Measurements from ENCODE around the gene EPHA4.

Gene EPHA4

DNA sequence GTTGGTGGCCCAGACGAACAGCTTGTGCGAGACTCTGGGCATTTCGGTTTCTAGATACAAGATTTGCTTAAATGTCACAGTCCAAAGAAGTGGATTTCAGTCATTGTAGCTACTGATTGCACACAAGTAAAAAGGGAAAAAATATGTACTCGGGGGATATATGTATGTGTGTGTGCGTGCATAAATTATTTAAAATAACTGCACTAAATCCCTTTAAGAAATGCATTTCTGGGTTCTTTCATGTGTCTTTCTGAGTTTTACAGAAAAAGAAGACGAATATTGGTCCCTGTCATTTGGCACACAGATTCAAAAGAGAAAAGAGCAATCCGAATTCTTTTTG, 2.1 kb upstream of the EPHA4 start:
- no peak for DNase-seq (ENCODE audit: low spot score)
- ChIA-PET POLR2A (ENCODE audit: low non-redundant PET) (no interaction called here), CTCF (interaction anchor here (0.6 to 1.6 kb wide), 16 partner anchors 9 to 1838 kb away, joined by 3 to 4 read pairs (median 3); no protein-coding TSS in a partner anchor)
- H3K27ac ChIP-seq = no peak overlapping the region
- TF ChIP-seq, protein P1, sequence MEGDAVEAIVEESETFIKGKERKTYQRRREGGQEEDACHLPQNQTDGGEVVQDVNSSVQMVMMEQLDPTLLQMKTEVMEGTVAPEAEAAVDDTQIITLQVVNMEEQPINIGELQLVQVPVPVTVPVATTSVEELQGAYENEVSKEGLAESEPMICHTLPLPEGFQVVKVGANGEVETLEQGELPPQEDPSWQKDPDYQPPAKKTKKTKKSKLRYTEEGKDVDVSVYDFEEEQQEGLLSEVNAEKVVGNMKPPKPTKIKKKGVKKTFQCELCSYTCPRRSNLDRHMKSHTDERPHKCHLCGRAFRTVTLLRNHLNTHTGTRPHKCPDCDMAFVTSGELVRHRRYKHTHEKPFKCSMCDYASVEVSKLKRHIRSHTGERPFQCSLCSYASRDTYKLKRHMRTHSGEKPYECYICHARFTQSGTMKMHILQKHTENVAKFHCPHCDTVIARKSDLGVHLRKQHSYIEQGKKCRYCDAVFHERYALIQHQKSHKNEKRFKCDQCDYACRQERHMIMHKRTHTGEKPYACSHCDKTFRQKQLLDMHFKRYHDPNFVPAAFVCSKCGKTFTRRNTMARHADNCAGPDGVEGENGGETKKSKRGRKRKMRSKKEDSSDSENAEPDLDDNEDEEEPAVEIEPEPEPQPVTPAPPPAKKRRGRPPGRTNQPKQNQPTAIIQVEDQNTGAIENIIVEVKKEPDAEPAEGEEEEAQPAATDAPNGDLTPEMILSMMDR (conservative IDR thresholded peaks at IDR 0.05; ENCODE audit: low read depth) = no peak

DNA sequence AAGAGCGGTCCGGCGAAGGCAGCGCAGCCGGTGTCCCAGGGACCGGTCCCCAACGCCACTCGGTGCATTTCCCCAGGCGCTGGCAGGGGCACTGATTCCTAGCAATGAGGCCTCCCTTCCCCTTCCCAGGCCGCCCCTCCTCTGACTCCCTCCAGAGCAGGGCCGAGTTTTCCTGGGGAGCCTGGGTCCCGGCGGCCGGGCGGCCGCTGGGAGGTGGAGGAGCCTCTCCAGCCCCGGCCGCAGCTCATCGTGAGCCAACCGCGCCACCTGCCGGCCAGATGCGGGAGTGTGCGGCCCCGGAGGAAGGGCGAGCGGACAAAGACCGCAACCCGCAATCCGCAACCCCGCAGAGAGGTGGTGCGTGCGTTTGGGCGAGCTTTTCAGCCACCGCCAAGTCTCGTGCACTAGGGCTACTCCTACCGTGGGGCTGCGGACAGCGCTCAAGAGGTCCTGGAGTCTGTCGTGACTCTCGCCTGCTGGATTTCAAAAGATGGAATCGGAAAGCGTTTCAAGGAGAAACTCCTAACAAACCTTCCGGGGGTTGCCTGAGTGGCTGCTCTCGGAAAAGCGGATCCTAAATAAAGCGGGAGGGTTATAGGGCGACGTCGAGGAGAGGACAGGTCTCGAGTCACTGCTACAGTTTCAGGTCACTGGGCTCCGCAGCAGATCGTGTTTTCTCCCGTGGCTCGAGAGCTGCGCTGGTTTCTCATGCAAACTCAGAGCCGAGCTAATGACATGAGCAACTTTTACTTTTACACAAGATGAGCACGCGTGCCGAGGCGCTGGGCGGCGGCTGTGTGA, 1.5 kb upstream of the EPHA4 start:
- POLR2A ChIA-PET (ENCODE audit: low non-redundant PET) = interaction anchor here (0.6 kb wide), 1 partner anchor 1912 kb away, joined by 8 read pairs; no protein-coding TSS in a partner anchor
- CTCF ChIA-PET = interaction anchor here (0.6 to 1.6 kb wide), 26 partner anchors 8 to 1837 kb away, joined by 3 to 4 read pairs (median 3); no protein-coding TSS in a partner anchor
- peak overlapping the region; percentile 61; the same call in 1 of the 2 replicates for H3K27ac ChIP-seq
- peak; percentile 85 for DNase-seq (ENCODE audit: low spot score)
- TF ChIP-seq, protein P1 (conservative IDR thresholded peaks at IDR 0.05; ENCODE audit: low read depth) = peak; percentile 91

DNA sequence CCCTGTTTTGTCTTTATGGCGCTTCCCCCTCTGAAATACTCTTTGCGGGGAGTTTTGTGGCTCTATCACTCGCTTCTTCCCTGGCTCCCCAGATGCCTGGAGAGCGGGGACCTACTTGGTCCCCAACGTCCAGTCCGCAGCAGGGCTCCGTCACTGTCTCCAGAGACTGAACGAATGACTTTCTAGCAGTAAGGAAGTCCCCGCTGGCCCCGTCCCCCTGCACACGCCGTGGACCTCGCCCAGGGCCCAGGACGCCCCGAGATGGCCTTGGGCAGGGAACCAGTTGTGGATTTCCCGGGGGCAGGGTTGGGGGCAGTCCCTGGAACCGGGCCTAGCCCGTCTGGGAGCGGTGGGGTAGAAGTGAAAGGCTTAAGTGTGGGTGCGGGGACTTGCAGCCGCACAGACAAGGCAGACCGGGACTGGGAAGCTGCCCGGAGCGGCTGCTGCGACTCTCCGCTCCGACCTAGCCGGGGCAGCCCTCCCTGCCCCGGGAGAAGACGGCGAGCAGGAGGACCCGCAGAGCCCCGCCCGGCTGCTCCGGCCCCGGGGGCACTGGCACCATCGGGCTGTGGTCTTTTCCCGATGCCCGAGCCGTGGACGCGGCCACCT, 821 bp upstream of the EPHA4 start:
- POLR2A ChIA-PET (ENCODE audit: low non-redundant PET) = interaction anchor here (0.6 kb wide), 1 partner anchor 1911 kb away, joined by 8 read pairs; no protein-coding TSS in a partner anchor
- TF ChIP-seq, protein P1 (conservative IDR thresholded peaks at IDR 0.05; ENCODE audit: low read depth) = no peak
- DNase-seq (ENCODE audit: low spot score) = peak; percentile 52
- peak overlapping the region; percentile 61 for H3K27ac ChIP-seq
- CTCF ChIA-PET = interaction anchor here (0.6 to 1.6 kb wide), 18 partner anchors 8 to 1837 kb away, joined by 3 to 4 read pairs (median 3); no protein-coding TSS in a partner anchor

DNA sequence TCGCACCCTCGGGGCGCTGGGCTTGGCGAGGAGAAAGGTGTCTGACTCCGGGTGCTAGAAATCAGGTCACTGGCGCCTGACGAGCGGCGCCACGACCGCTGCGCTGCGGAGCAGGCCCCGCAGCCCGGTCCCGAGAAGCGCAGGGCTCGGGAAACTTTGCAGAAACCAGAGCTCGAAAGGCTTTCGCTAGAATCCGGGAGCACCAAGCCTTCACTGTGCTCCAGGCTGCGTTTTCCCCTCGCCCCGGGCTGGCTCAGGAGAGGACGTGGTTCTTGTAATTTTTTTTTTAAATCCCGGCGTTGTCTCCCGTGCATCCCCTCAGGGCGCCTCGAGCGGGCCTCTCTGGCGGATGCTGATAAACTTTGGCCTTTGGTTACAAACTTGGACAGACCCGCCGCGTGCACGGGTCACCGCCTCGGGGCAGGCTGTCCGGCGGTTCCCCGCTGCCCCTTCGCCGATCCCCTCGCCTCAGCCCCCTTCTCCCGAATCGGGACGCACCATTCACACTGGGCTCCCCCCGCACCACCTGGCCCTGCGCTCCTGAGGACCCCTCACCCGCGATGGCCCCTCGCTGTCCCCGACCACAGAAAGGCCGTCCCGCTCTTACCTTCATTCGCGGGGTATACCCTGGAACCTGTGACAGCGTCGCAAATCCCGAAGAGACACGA, 419 bp downstream of the EPHA4 start:
- ChIA-PET CTCF (interaction anchor here (0.8 kb wide), 1 partner anchor 504 kb away, joined by 3 read pairs; no protein-coding TSS in a partner anchor), POLR2A (ENCODE audit: low non-redundant PET) (no interaction called here)
- H3K27ac ChIP-seq = no peak overlapping the region
- TF ChIP-seq, protein P1 (conservative IDR thresholded peaks at IDR 0.05; ENCODE audit: low read depth) = no peak
- DNase-seq (ENCODE audit: low spot score) = peak; percentile 36

DNA sequence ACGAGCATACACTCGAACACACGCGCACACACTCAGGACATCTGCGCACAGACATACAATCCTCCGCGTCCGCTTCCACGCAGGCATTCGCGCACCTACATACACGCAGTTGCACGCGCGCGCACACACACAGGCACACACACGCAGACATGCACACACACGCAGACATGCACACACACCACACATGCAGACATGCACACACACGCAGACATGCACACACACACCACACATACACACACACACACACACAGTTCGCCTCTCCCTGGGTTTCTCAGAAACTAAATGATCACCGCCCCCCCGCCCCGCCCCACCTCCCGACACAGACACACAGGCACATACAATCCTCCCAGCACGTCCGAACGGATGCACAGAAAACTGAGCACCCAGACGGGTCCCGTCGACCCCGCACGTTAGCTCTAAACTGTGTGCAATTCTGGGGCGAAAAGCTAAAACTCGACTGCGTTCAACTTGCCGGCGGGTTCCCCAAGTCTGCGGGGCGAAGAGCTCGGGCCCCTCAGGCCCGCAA, 1.0 kb downstream of the EPHA4 start:
- H3K27ac ChIP-seq = no peak overlapping the region
- CTCF ChIA-PET = interaction anchor here (0.8 kb wide), 1 partner anchor 504 kb away, joined by 3 read pairs; no protein-coding TSS in a partner anchor
- no peak for DNase-seq (ENCODE audit: low spot score)
- TF ChIP-seq, protein P1 (conservative IDR thresholded peaks at IDR 0.05; ENCODE audit: low read depth) = no peak
- POLR2A ChIA-PET (ENCODE audit: low non-redundant PET) = no interaction called here
